ENCODE results near the gene RELN. TPM values are rescaled to one million over a fixed set of nuclear protein-coding genes. Genes with fewer than 3 reads are reported as not detected.

Gene RELN
- total and polyA plus RNA-seq, 2 donors (not counting 1 experiment from before 2014, with no cell fraction given), result not detected

GRCh38 chr7:103766660-103767059 is 222.8 kb downstream of the RELN start:
- H3K4me2 ChIP-seq (replicated peaks; ENCODE audit: low read depth, low read length, poor library complexity, severe bottlenecking), result no peak overlapping the region
- WGBS (ENCODE audit: insufficient coverage), result 81% methylated on average over 3 of the region's 5 CpGs
- intact Hi-C loops (cut with micrococcal nuclease), result no loop called here

GRCh38 chr7:103765901-103766300 is 223.6 kb downstream of the RELN start:
- H3K4me3 ChIP-seq (ENCODE audit: control extremely low read depth in 1 of 5, extremely low read depth in 1 of 5, insufficient read depth in 1 of 5, low read depth in 2 of 5, low read length in 4 of 5), result no peak overlapping the region
- no peak for ATAC-seq (ENCODE audit: low read depth)
- ChIA-PET POLR2A (no interaction called here), CTCF (no interaction called here)
- H3K79me2 ChIP-seq (ENCODE audit: control insufficient read depth, insufficient read depth, low read length), result no peaks in the 10 kb centered on the region
- intact Hi-C loops (cut with micrococcal nuclease), result no loop called here
- no peak overlapping the region for H3K9ac ChIP-seq (ENCODE audit: low read length)
- no peaks in the 10 kb centered on the region for H3K9me3 ChIP-seq (ENCODE audit: control extremely low read depth in 1 of 3, control insufficient read depth in 2 of 3, insufficient read depth in 1 of 3, low read length in 2 of 3)
- H3K27me3 Mint-ChIP-seq, result no peaks in the 10 kb centered on the region
- no peak overlapping the region for H3K4me2 ChIP-seq (replicated peaks; ENCODE audit: low read depth, low read length, poor library complexity, severe bottlenecking)
- H3K27ac ChIP-seq (ENCODE audit: low read length in 2 of 2), result no peak overlapping the region
- H3K4me3 Mint-ChIP-seq, result no peak overlapping the region
- no peaks in the 10 kb centered on the region for H3K4me1 ChIP-seq (ENCODE audit: control insufficient read depth in 2 of 2, insufficient read depth in 2 of 2, low read length in 2 of 2)
- no peaks in the 10 kb centered on the region for H3K4me1 Mint-ChIP-seq
- no peaks in the 10 kb centered on the region for H3K36me3 ChIP-seq (replicated peaks in 1 of 2; ENCODE audit: control extremely low read depth in 1 of 2, control insufficient read depth in 1 of 2, extremely low read depth in 1 of 2, insufficient read depth in 2 of 2, low read length in 1 of 2)
- H3K27me3 ChIP-seq (replicated peaks in 1 of 4; ENCODE audit: control extremely low read depth in 1 of 4, control insufficient read depth in 3 of 4, insufficient read depth in 4 of 4, low read length in 3 of 4), result no peaks in the 10 kb centered on the region
- no peak overlapping the region for H3K27ac Mint-ChIP-seq
- no peak for DNase-seq
- no CpG with 5 or more reads among the region's 3 CpGs for WGBS (ENCODE audit: insufficient coverage)
- no peak for TF ChIP-seq EZH2 (IDR thresholded peaks at IDR 0.05; ENCODE audit: borderline replicate concordance, insufficient read depth, low read depth, low read length, poor library complexity, severe bottlenecking)
- no peak overlapping the region for H2AFZ ChIP-seq (ENCODE audit: insufficient read depth, low read depth, low read length, poor library complexity, severe bottlenecking)
- no peaks in the 10 kb centered on the region for H3K9me3 Mint-ChIP-seq (ENCODE audit: insufficient read depth)
- H4K20me1 ChIP-seq (ENCODE audit: control insufficient read depth, insufficient read depth, low read length, poor library complexity, severe bottlenecking), result no peaks in the 10 kb centered on the region

More at GRCh38 chr7:103766660-103767059, 222.8 kb downstream of the RELN start:
- no peaks in the 10 kb centered on the region for H3K4me1 ChIP-seq (ENCODE audit: control insufficient read depth in 2 of 2, insufficient read depth in 2 of 2, low read length in 2 of 2)
- Mint-ChIP-seq H3K27ac (no peak overlapping the region), H3K4me3 (no peak overlapping the region), H3K9me3 (ENCODE audit: insufficient read depth) (no peaks in the 10 kb centered on the region), H3K27me3 (peaks cover 4% of the 10 kb centered on the region), H3K4me1 (no peaks in the 10 kb centered on the region)
- no peaks in the 10 kb centered on the region for H3K27me3 ChIP-seq (replicated peaks in 1 of 4; ENCODE audit: control extremely low read depth in 1 of 4, control insufficient read depth in 3 of 4, insufficient read depth in 4 of 4, low read length in 3 of 4)
- H3K36me3 ChIP-seq (replicated peaks in 1 of 2; ENCODE audit: control extremely low read depth in 1 of 2, control insufficient read depth in 1 of 2, extremely low read depth in 1 of 2, insufficient read depth in 2 of 2, low read length in 1 of 2), result no peaks in the 10 kb centered on the region
- H3K27ac ChIP-seq (ENCODE audit: low read length in 2 of 2), result no peak overlapping the region
- ChIA-PET CTCF (no interaction called here), POLR2A (no interaction called here)
- no peak for DNase-seq
- H2AFZ ChIP-seq (ENCODE audit: insufficient read depth, low read depth, low read length, poor library complexity, severe bottlenecking), result no peak overlapping the region
- no peak for ATAC-seq (ENCODE audit: low read depth)
- H4K20me1 ChIP-seq (ENCODE audit: control insufficient read depth, insufficient read depth, low read length, poor library complexity, severe bottlenecking), result no peaks in the 10 kb centered on the region
- H3K79me2 ChIP-seq (ENCODE audit: control insufficient read depth, insufficient read depth, low read length), result no peaks in the 10 kb centered on the region
- H3K4me3 ChIP-seq (ENCODE audit: control extremely low read depth in 1 of 5, extremely low read depth in 1 of 5, insufficient read depth in 1 of 5, low read depth in 2 of 5, low read length in 4 of 5), result no peak overlapping the region
- H3K9ac ChIP-seq (ENCODE audit: low read length), result no peak overlapping the region
- TF ChIP-seq CTCF (IDR thresholded peaks at IDR 0.05), result no peak
- no peak for TF ChIP-seq EZH2 (IDR thresholded peaks at IDR 0.05; ENCODE audit: borderline replicate concordance, insufficient read depth, low read depth, low read length, poor library complexity, severe bottlenecking)
- H3K9me3 ChIP-seq (ENCODE audit: control extremely low read depth in 1 of 3, control insufficient read depth in 2 of 3, insufficient read depth in 1 of 3, low read length in 2 of 3), result no peaks in the 10 kb centered on the region

All from B cell (primary cell).